ENCODE results near the gene EPHA5. TPM values are rescaled to one million over a fixed set of nuclear protein-coding genes. Genes with fewer than 3 reads are reported as not detected.

The EPHA5 gene
- total RNA-seq, 1 donor, result 0.43 TPM

DNA sequence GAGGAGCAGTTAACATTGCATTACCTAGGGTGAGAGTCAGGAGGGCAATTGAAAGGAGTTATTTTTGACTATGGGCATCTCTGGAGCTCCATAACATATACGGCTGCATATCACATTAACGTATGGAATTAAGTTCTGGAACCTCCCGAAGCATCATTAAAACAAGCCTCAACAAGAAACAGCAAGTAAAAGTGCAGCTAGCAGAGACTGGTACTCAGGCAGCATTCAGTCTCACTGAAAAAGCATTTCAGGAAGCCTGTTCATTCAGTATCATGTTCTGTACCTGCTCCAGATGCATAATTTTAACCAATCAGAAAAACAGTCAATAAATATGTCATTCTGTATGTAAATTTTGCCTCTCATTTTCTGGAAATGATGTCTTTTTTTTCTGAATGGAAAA, 299.6 kb downstream of the EPHA5 start:
- TF ChIP-seq, protein P1, sequence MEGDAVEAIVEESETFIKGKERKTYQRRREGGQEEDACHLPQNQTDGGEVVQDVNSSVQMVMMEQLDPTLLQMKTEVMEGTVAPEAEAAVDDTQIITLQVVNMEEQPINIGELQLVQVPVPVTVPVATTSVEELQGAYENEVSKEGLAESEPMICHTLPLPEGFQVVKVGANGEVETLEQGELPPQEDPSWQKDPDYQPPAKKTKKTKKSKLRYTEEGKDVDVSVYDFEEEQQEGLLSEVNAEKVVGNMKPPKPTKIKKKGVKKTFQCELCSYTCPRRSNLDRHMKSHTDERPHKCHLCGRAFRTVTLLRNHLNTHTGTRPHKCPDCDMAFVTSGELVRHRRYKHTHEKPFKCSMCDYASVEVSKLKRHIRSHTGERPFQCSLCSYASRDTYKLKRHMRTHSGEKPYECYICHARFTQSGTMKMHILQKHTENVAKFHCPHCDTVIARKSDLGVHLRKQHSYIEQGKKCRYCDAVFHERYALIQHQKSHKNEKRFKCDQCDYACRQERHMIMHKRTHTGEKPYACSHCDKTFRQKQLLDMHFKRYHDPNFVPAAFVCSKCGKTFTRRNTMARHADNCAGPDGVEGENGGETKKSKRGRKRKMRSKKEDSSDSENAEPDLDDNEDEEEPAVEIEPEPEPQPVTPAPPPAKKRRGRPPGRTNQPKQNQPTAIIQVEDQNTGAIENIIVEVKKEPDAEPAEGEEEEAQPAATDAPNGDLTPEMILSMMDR (IDR thresholded peaks at IDR 0.05; ENCODE audit: insufficient read depth, low read depth, low read length), result no peak
- no peak overlapping the region for H3K4me3 ChIP-seq (ENCODE audit: low read depth, low read length)
- no peak for DNase-seq (ENCODE audit: low read depth)

DNA sequence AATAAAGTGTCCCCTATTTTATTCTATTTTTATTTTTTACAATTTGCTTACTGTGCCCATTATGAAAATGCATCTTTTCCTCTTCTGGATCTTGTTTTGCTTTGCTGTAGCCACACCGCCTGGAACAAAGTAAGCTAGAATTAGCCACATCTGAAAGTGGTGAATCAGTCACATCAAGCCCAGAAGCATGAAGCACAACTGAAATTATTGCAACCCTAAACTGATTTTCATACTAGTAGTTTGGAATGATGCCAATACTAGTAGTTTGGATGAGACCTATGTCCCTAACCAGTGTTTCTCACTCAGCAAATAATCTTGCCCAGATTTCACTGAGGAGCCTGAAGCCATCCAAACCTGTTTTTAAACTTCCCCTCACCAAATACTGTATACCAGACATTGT, 303.0 kb downstream of the EPHA5 start:
- TF ChIP-seq, protein P1 (IDR thresholded peaks at IDR 0.05; ENCODE audit: insufficient read depth, low read depth, low read length), result no peak
- H3K4me3 ChIP-seq (ENCODE audit: low read depth, low read length), result no peak overlapping the region
- DNase-seq (ENCODE audit: low read depth), result no peak

DNA sequence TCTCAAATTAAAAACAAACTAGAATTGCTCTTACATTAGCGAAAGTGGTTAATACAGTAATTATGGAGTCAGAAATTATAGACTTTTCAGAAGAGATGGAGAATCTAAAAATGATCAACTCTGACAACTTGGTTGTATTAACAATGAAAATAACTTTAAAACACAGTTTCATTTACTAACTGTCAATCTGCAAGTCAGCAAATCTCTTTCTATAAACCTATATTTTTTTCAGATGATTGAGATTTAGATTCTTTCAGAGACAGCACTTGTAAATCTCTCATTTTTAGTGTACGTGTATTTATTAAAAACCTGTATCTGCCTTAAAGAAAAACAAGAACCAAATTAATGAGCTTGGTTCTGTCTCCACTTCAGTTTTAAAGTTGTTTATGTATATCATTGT, 311.4 kb downstream of the EPHA5 start:
- TF ChIP-seq, protein P1 (IDR thresholded peaks at IDR 0.05; ENCODE audit: insufficient read depth, low read depth, low read length), result no peak
- no peak for DNase-seq (ENCODE audit: low read depth)
- no peak overlapping the region for H3K4me3 ChIP-seq (ENCODE audit: low read depth, low read length)

DNA sequence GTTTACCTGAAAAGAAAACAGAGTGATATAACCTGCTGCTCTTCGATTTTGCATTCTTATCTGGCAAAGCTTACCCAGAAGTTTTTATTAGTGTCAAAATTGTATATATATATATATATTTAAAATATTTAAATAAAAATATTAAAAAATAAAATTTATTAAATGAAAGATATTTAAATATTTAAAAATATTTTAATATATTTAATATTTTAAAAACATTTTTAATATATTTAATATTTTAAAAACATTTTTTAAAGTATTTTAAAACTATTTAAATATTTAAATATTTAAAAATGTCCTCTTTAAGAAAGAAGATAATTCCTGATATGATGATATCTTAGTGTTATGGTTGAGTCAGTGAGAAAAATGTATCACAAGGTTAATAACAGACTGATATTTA, 317.2 kb downstream of the EPHA5 start:
- DNase-seq (ENCODE audit: low read depth), result no peak
- no peak overlapping the region for H3K4me3 ChIP-seq (ENCODE audit: low read depth, low read length)
- TF ChIP-seq, protein P1 (IDR thresholded peaks at IDR 0.05; ENCODE audit: insufficient read depth, low read depth, low read length), result no peak

DNA sequence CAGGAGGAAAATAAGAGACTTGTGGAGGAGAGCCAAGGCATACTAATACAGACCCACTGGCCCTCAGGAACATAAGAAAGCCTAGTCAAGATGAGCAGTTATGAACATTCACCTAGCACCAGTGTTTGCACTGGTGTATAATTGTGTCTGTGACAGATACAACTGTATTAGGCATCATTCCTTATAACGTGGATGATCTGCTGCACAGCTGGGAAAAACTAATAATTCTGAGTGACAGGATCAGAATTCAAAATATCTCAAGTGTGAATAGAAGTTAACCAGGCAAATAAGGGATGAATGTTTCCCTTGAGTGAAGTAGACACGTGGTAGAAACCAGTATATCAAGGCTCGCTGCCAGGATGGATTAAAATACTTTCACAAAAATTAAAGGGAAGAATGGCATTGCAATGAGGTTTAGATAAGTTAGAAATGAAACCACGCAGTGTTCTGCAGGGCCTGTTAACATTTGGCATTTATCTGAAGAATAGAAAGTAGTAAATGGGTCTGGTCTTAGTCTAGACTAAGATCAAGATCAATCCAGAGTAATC, 325.9 kb downstream of the EPHA5 start:
- no peak overlapping the region for H3K4me3 ChIP-seq (ENCODE audit: low read depth, low read length)
- TF ChIP-seq, protein P1 (IDR thresholded peaks at IDR 0.05; ENCODE audit: insufficient read depth, low read depth, low read length), result no peak
- DNase-seq (ENCODE audit: low read depth), result no peak

DNA sequence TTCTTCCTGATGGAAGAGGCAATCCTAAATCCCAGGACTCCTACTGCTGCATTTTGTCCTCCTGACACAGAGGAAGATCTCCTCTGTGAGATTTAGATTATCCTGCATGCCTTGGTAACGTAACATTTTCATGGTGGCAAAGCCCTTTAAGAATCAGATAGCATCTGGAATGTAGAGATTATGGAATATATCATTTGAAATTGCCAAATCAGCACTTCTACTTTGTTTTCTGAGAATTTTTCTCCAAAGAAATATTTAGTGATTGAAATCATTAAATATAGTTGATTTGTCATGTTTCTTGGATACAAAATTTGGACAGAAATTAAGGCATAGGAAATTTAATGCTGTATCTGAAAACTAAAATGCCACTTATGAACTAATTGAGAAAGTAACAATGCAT, 326.9 kb downstream of the EPHA5 start:
- TF ChIP-seq, protein P1 (IDR thresholded peaks at IDR 0.05; ENCODE audit: insufficient read depth, low read depth, low read length), result no peak
- no peak overlapping the region for H3K4me3 ChIP-seq (ENCODE audit: low read depth, low read length)
- no peak for DNase-seq (ENCODE audit: low read depth)

DNA sequence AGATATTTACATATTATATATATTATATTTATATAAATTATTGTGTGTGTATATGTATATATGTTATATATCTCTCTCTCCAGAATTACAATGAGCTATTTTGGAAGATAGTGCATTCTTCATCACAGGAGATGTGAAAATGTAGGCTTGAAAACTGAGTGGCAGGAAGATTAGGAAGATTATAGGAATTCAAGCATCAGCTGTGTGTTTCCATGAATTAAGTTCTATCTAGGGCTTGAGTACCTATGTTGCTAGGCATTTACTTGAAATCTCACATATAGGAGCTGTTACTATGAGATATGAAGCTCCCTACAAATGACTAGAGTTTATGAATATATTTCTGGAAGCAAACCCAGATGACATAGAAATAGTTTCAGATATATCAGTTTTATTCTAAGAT, 328.7 kb downstream of the EPHA5 start:
- no peak for DNase-seq (ENCODE audit: low read depth)
- TF ChIP-seq, protein P1 (IDR thresholded peaks at IDR 0.05; ENCODE audit: insufficient read depth, low read depth, low read length), result no peak
- no peak overlapping the region for H3K4me3 ChIP-seq (ENCODE audit: low read depth, low read length)
